ENCODE data around the gene C16orf74.

Gene C16orf74

GRCh38 chr16:85750827-85751697 lies at the start of gene C16orf74:
Gene C16orf74, minus strand, starts transcription at chr16:85751096. Its CDS starts 15,879 bp downstream, at chr16:85735217.
- DNase-seq = no peak

- peak in 1 of 4 experiments; percentile 37 for DNase-seq
These were observed 49.4 kb upstream of the C16orf74 start for GRCh38 chr16:85800321-85800669.

- DNase-seq = peak; percentile 82 to 89 (median 88)
These were observed 48.8 kb upstream of the C16orf74 start, which contains the start of the genes COX4I1 and EMC8 for GRCh38 chr16:85799497-85800320. Gene COX4I1, plus strand, starts transcription at chr16:85799695. Its CDS starts 1,511 bp downstream, at chr16:85801206. Gene EMC8, minus strand, starts transcription at chr16:85799544. Its CDS starts 249 bp downstream, at chr16:85799295.

GRCh38 chr16:85798901-85799496 lies 48.1 kb upstream of the C16orf74 start:
- DNase-seq = peak in 2 of 4 experiments; percentile 13 to 34

GRCh38 chr16:85798283-85798776 lies 47.4 kb upstream of the C16orf74 start:
- DNase-seq = no peak

- no peak for DNase-seq
These were observed 45.7 kb upstream of the C16orf74 start for GRCh38 chr16:85796599-85796998.

GRCh38 chr16:85796152-85796551 lies 45.3 kb upstream of the C16orf74 start:
- no peak for DNase-seq

GRCh38 chr16:85794696-85795095 lies 43.8 kb upstream of the C16orf74 start:
- DNase-seq = no peak

GRCh38 chr16:85793662-85794298 lies 42.9 kb upstream of the C16orf74 start:
- DNase-seq = no peak

GRCh38 chr16:85789773-85790172 lies 38.9 kb upstream of the C16orf74 start:
- no peak for DNase-seq

GRCh38 chr16:85788819-85789218 lies 37.9 kb upstream of the C16orf74 start:
- DNase-seq = no peak

- no peak for DNase-seq
These were observed 35.0 kb upstream of the C16orf74 start for GRCh38 chr16:85785927-85786326.

GRCh38 chr16:85784813-85785212 lies 33.9 kb upstream of the C16orf74 start:
- DNase-seq = no peak

GRCh38 chr16:85783441-85783840 lies 32.5 kb upstream of the C16orf74 start:
- no peak for DNase-seq

GRCh38 chr16:85782451-85782850 lies 31.6 kb upstream of the C16orf74 start:
- no peak for DNase-seq

GRCh38 chr16:85781695-85782370 lies 30.9 kb upstream of the C16orf74 start:
- no peak for DNase-seq

- DNase-seq = no peak
These were observed 30.3 kb upstream of the C16orf74 start for GRCh38 chr16:85781156-85781555.

GRCh38 chr16:85780281-85780680 lies 29.4 kb upstream of the C16orf74 start:
- DNase-seq = no peak

GRCh38 chr16:85778873-85779272 lies 28.0 kb upstream of the C16orf74 start:
- no peak for DNase-seq

GRCh38 chr16:85777583-85778310 lies 26.9 kb upstream of the C16orf74 start:
- no peak for DNase-seq

GRCh38 chr16:85774811-85775210 lies 23.9 kb upstream of the C16orf74 start:
- DNase-seq = no peak
